Right lobe of liver (tissue), 6 donors: ENCODE results near the gene GABBR1. TPM values are rescaled to one million over a fixed set of nuclear protein-coding genes. Genes with fewer than 3 reads are reported as not detected.

Experiments
- ATAC-seq, 4 donors: fragments of 200-7000 bp; cut with Tn5 transposase; one replicate each; pipeline ENCODE4 v1.9.1; 2020; ENCODE audit warnings: mild to moderate bottlenecking in 4 of 4, moderate library complexity in 4 of 4
- DNase-seq, 3 donors: peaks; one replicate each; pipeline ENCODE4 v3.0.0-alpha.2; 2020
- H3K27ac ChIP-seq, 3 donors: fragments of 200-600 bp; one replicate each; pipeline ENCODE4 v1.8.0; 2022
- H3K27me3 ChIP-seq, 2 donors: fragments of 200-600 bp; one replicate each; pipeline ENCODE4 v1.8.0; 2022
- H3K36me3 ChIP-seq, 4 donors: fragments of 200-600 bp; sonication (generic) in 1 of 4; one replicate each; pipeline versions ENCODE4 v1.5.1 to v1.8.0; 2017 to 2022; ENCODE audit warnings: control low read depth in 1 of 4
- H3K4me1 ChIP-seq, 4 donors: fragments of 200-600 bp; sonication (generic) in 1 of 4; one replicate each; pipeline versions ENCODE4 v1.5.1 to v1.8.0; 2017 to 2022; ENCODE audit warnings: control low read depth in 1 of 4
- H3K4me3 ChIP-seq, 3 donors: fragments of 200-600 bp; one replicate each; pipeline ENCODE4 v1.8.0; 2022
- H3K9me3 ChIP-seq, 4 donors: fragments of 200-600 bp; sonication (generic) in 1 of 4; one replicate each; pipeline versions ENCODE4 v1.5.1 to v1.8.0; 2017 to 2022; ENCODE audit warnings: control low read depth in 1 of 4
- CTCF ChIP-seq, 4 donors: fragments of 200-600 bp in 3 of 4; fragments of 450-650 bp in 1 of 4; IDR thresholded peaks; one replicate each; pipeline versions ENCODE4 v1.5.1 to v1.8.0; 2016 to 2022; ENCODE audit warnings: antibody characterized with exemption in 4 of 4, mild to moderate bottlenecking in 2 of 4
- POLR2A ChIP-seq: fragments of 450-650 bp; IDR thresholded peaks from one replicate; pipeline ENCODE4 v1.6.1; 2017; ENCODE audit warnings: antibody characterized with exemption, mild to moderate bottlenecking
- WGBS: methylation state at CpG from one replicate; pipeline ENCODE4 v1.1.6; 2018; ENCODE audit warnings: low coverage, low lambda C conversion rate; ENCODE audit not compliant: insufficient coverage; ENCODE audit errors: missing lambda C conversion rate; 5-methylcytosine and 5-hydroxymethylcytosine counted together
- intact Hi-C, 2 donors: fragments of 100-400 bp; cut with DNase I; formaldehyde crosslinking; loops; one replicate each; pipeline versions ENCODE4 v1.11.2 to v1.14.1; 2022
- total RNA-seq, 6 experiments: library from RNA; depleted of rRNA in 2 of 6; stranded (reverse); fragments of >200 nt in 2 of 6; fragmentation: NEBNext Ultra II Directional in 3 of 6; extraction: Animal tissue kit (Norgen Biotek cat#: 25700) in 3 of 6; gene quantifications; one replicate each; pipeline versions ENCODE4 v1.1.0 to v1.2.4, GENCODE V29; 2016 to 2023
- donor health status: DM: no; HTN: yes; CAD: no.
- donor health status: DM: no; HTN: no; CAD: no.
- donor health status: DM: no; HTN: no; CAD: no.
- donor health status: DM: no; HTN: yes; CAD: no.
- donor health status: DM: no; HTN: yes; CAD: no.

The GABBR1 gene
- total RNA-seq, 6 experiments from 2014 or later, result 2.4 to 5.6 (median 4.9) TPM

- no peaks in the 10 kb centered on the region for H3K36me3 ChIP-seq
- TF ChIP-seq CTCF (IDR thresholded peaks at IDR 0.05) (no peak), POLR2A (no peak)
- DNase-seq (no peak), ATAC-seq (no peak)
- H3K9me3 ChIP-seq, result no peaks in the 10 kb centered on the region
- no peak within 1 kb of the TSS for H3K27ac ChIP-seq
- H3K4me3 ChIP-seq, result no peak within 1 kb of the TSS
- intact Hi-C loops, result no loop called here
- no peaks in the 10 kb centered on the region for H3K4me1 ChIP-seq
- no peaks in the 10 kb centered on the region for H3K27me3 ChIP-seq
These were observed 48.2 kb downstream of the GABBR1 start, which contains the start of gene OR2H2 for GRCh38 chr6:29584821-29585220. TSS of gene OR2H2 (plus strand) at chr6:29585121. CDS start at chr6:29587945, 2,824 bp downstream.

GRCh38 chr6:29577544-29577943 is 55.4 kb downstream of the GABBR1 start:
- Histone ChIP-seq H3K36me3 (no peaks in the 10 kb centered on the region), H3K27ac (no peak overlapping the region), H3K4me1 (no peaks in the 10 kb centered on the region), H3K9me3 (no peaks in the 10 kb centered on the region), H3K4me3 (no peak overlapping the region), H3K27me3 (no peaks in the 10 kb centered on the region)
- no peak for ATAC-seq
- TF ChIP-seq POLR2A (no peak), CTCF (IDR thresholded peaks at IDR 0.05) (no peak)
- no peak for DNase-seq
- 72% methylated on average over 7 of the region's 7 CpGs for WGBS
- intact Hi-C loops, result no loop called here

GRCh38 chr6:29576056-29576455 is 56.9 kb downstream of the GABBR1 start:
- DNase-seq (no peak), ATAC-seq (no peak)
- no peaks in the 10 kb centered on the region for H3K36me3 ChIP-seq
- H3K9me3 ChIP-seq, result no peaks in the 10 kb centered on the region
- TF ChIP-seq CTCF (IDR thresholded peaks at IDR 0.05), result no peak
- TF ChIP-seq POLR2A, result no peak
- H3K4me1 ChIP-seq, result no peaks in the 10 kb centered on the region
- H3K27me3 ChIP-seq, result no peaks in the 10 kb centered on the region
- intact Hi-C loops, result no loop called here
- no peak overlapping the region for H3K27ac ChIP-seq
- no peak overlapping the region for H3K4me3 ChIP-seq

GRCh38 chr6:29567991-29568390 is 65.0 kb downstream of the GABBR1 start:
- TF ChIP-seq CTCF (IDR thresholded peaks at IDR 0.05), result no peak
- no peak for TF ChIP-seq POLR2A
- Histone ChIP-seq H3K36me3 (no peaks in the 10 kb centered on the region), H3K9me3 (no peaks in the 10 kb centered on the region), H3K4me1 (no peaks in the 10 kb centered on the region), H3K27me3 (no peaks in the 10 kb centered on the region), H3K4me3 (no peak overlapping the region), H3K27ac (no peak overlapping the region)
- intact Hi-C loops, result no loop called here
- DNase-seq (no peak), ATAC-seq (no peak)
- WGBS, result 65% methylated on average over 5 of the region's 5 CpGs

GRCh38 chr6:29567541-29567940 is 65.4 kb downstream of the GABBR1 start:
- DNase-seq, result no peak

More at GRCh38 chr6:29567541-29567940, 65.4 kb downstream of the GABBR1 start:
- Histone ChIP-seq H3K4me1 (no peaks in the 10 kb centered on the region), H3K9me3 (no peaks in the 10 kb centered on the region), H3K27ac (no peak overlapping the region), H3K36me3 (no peaks in the 10 kb centered on the region), H3K27me3 (no peaks in the 10 kb centered on the region), H3K4me3 (no peak overlapping the region)
- TF ChIP-seq CTCF (IDR thresholded peaks at IDR 0.05) (no peak), POLR2A (no peak)
- intact Hi-C loops, result no loop called here
- WGBS, result 52% methylated on average over 2 of the region's 2 CpGs
- no peak for ATAC-seq
